DND-41 (cell line): ENCODE results near the gene CIDEA.
"Not testable (repeated sequence)": the region's sequence is repeated elsewhere in the genome, so short reads cannot be mapped to it uniquely, and the experiment has no call there.

ENCODE experiments used
- ATAC-seq: fragments of 200-7000 bp; cut with Tn5 transposase; 3 replicates; pipeline ENCODE4 v1.9.1; 2021; ENCODE audit warnings: low read depth; ENCODE audit not compliant: insufficient read depth
- DNase-seq: peaks from one replicate; pipeline ENCODE4 v3.0.0-alpha.2; 2020
- H2AFZ ChIP-seq: 2 replicates; pipeline ENCODE4 v1.6.0; 2012; ENCODE audit warnings: low read depth, low read length
- H3K27ac ChIP-seq: 2 replicates; pipeline ENCODE4 v1.5.1; 2012; ENCODE audit warnings: low read length, inconsistent platforms
- H3K27me3 ChIP-seq: fragments of 200-600 bp; sonication (generic); 2 replicates; pipeline ENCODE4 v1.6.0; 2012; ENCODE audit warnings: low read length, mild to moderate bottlenecking, inconsistent platforms; ENCODE audit not compliant: insufficient read depth, poor library complexity
- H3K36me3 ChIP-seq: 2 replicates; pipeline ENCODE4 v1.5.1; 2012; ENCODE audit warnings: low read length, inconsistent platforms; ENCODE audit not compliant: insufficient read depth
- H3K4me1 ChIP-seq: 2 replicates; pipeline ENCODE4 v1.5.1; 2012; ENCODE audit warnings: mild to moderate bottlenecking, low read length; ENCODE audit not compliant: insufficient read depth
- H3K4me2 ChIP-seq: 2 replicates; pipeline ENCODE4 v1.6.0; 2012; ENCODE audit warnings: mild to moderate bottlenecking, moderate library complexity, low read length, inconsistent platforms; ENCODE audit not compliant: insufficient read depth
- H3K4me3 ChIP-seq, 2 experiments: fragments of 200-600 bp in 1 of 2; shearing (Covaris generic) in 1 of 2; 2 replicates each; pipeline ENCODE4 v1.5.1; 2012 to 2016; ENCODE audit warnings: inconsistent platforms in 2 of 2, low read length in 2 of 2, mild to moderate bottlenecking in 2 of 2, low read depth in 1 of 2, moderate library complexity in 1 of 2
- H3K79me2 ChIP-seq: 2 replicates; pipeline ENCODE4 v1.6.0; 2012; ENCODE audit warnings: low read length, inconsistent platforms; ENCODE audit not compliant: insufficient read depth
- H3K9ac ChIP-seq: 2 replicates; pipeline ENCODE4 v1.6.0; 2012; ENCODE audit warnings: low read depth, mild to moderate bottlenecking, inconsistent platforms, low read length, moderate library complexity
- H3K9me3 ChIP-seq: 2 replicates; pipeline ENCODE4 v1.5.1; 2012; ENCODE audit warnings: low read length, moderate library complexity, mild to moderate bottlenecking, inconsistent platforms; ENCODE audit not compliant: insufficient read depth, severe bottlenecking
- H4K20me1 ChIP-seq: 2 replicates; pipeline ENCODE4 v1.6.0; 2012; ENCODE audit warnings: low read length; ENCODE audit not compliant: insufficient read depth
- EZH2 ChIP-seq: IDR thresholded peaks from 3 replicates; pipeline ENCODE4 v1.6.1; 2012; ENCODE audit warnings: borderline replicate concordance, low read depth, mild to moderate bottlenecking, moderate library complexity, low read length, inconsistent platforms; ENCODE audit not compliant: severe bottlenecking
- TF ChIP-seq, protein P1 (sequence below): IDR thresholded peaks from 2 replicates; pipeline ENCODE4 v1.5.1; 2012; ENCODE audit warnings: borderline replicate concordance, low read length, moderate library complexity, mild to moderate bottlenecking; ENCODE audit not compliant: poor library complexity, severe bottlenecking; ENCODE audit errors: extremely low read depth

The CIDEA gene

DNA sequence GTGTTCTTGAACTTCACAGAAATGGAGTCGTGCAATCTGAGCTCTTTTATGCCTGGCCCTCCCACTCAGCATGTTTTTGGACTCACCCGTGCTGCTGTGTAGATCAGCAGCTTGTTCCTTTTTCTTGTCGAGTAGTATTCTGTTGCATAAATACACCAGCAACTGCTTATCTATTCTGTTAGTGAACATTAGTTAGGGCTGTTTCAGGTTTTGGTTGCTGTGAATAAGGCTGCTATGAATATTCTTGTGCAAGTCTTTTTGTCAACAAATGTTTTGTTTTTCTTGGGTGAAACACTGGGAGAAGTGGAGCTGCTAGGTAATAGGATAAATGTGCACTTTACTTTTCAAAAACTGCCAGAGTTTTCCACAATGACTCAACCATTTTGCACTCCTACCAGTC, 15.3 kb upstream of the CIDEA start:
- no peak overlapping the region for H3K9ac ChIP-seq
- H3K4me3 ChIP-seq = no peak overlapping the region
- DNase-seq = no peak
- TF ChIP-seq, protein P1, sequence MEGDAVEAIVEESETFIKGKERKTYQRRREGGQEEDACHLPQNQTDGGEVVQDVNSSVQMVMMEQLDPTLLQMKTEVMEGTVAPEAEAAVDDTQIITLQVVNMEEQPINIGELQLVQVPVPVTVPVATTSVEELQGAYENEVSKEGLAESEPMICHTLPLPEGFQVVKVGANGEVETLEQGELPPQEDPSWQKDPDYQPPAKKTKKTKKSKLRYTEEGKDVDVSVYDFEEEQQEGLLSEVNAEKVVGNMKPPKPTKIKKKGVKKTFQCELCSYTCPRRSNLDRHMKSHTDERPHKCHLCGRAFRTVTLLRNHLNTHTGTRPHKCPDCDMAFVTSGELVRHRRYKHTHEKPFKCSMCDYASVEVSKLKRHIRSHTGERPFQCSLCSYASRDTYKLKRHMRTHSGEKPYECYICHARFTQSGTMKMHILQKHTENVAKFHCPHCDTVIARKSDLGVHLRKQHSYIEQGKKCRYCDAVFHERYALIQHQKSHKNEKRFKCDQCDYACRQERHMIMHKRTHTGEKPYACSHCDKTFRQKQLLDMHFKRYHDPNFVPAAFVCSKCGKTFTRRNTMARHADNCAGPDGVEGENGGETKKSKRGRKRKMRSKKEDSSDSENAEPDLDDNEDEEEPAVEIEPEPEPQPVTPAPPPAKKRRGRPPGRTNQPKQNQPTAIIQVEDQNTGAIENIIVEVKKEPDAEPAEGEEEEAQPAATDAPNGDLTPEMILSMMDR = no peak
- no peak for TF ChIP-seq EZH2
- no peaks in the 10 kb centered on the region for H3K4me1 ChIP-seq
- H4K20me1 ChIP-seq = no peaks in the 10 kb centered on the region
- H3K9me3 ChIP-seq = no peaks in the 10 kb centered on the region
- no peaks in the 10 kb centered on the region for H3K79me2 ChIP-seq
- H3K27ac ChIP-seq = no peak overlapping the region
- H3K27me3 ChIP-seq = peaks cover 14% of the 10 kb centered on the region
- H2AFZ ChIP-seq = no peak overlapping the region
- H3K36me3 ChIP-seq = no peaks in the 10 kb centered on the region
- no peak for ATAC-seq
- H3K4me2 ChIP-seq = no peak overlapping the region

DNA sequence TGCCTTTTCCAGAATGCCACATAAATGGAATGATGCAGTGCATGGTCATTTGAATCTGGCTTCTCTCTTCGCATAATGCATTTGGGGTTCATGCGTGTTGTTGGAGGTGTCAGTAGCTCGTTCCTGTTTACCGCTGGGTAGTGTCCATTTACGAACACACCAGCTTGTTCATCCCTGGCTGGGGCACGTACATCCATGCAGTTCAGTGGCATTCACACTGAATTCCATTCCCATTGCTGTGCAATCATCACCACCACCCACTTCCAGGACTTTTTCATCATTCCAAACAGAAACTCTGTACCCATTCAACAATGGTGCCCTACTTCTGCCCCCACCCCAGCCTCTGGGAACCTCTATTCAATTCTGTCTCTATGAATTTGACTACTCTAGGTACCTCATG, 14.7 kb upstream of the CIDEA start:
- Histone ChIP-seq H3K4me2 (no peak overlapping the region), H4K20me1 (no peaks in the 10 kb centered on the region), H3K27ac (no peak overlapping the region), H3K79me2 (no peaks in the 10 kb centered on the region), H3K9ac (no peak overlapping the region), H3K36me3 (no peaks in the 10 kb centered on the region), H3K27me3 (peaks cover 12% of the 10 kb centered on the region), H3K4me3 (no peak overlapping the region), H3K4me1 (no peaks in the 10 kb centered on the region), H3K9me3 (no peaks in the 10 kb centered on the region), H2AFZ (no peak overlapping the region)
- no peak for DNase-seq
- no peak for ATAC-seq
- TF ChIP-seq, protein P1 = no peak
- TF ChIP-seq EZH2 = no peak

DNA sequence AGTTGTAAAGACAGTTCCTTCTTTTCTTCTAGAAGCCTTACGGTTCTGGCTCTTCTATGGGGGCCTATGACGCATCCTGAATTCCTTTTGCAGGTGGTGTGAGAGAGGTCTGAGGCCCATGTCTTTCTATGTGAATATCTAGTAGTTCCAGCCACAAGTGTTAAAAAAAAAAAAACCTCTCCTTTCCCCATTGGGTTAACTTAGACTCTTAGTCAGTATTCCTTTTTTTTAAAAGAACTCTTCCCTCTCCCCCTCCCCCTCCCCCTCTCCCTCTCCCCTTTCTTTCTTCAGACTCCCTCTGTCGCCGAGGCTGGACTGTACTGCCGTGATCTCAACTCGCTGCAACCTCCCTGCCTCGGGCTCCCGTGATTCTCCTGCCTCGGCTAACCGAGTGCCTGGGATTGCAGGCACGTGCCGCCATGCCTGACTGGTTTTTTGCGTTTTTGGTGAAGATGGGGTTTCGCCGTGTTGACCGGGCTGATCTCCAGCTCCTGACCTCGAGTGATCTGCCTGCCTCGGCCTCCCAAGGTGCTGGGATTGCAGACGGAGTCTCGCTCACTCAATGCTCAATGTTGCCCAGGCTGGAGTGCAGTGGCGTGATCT, 11.4 kb upstream of the CIDEA start:
- no peak overlapping the region for H3K4me3 ChIP-seq
- TF ChIP-seq EZH2 = no peak
- TF ChIP-seq, protein P1 = no peak
- no peaks in the 10 kb centered on the region for H4K20me1 ChIP-seq
- H3K4me1 ChIP-seq = no peaks in the 10 kb centered on the region
- peaks cover 6% of the 10 kb centered on the region for H3K27me3 ChIP-seq
- H3K36me3 ChIP-seq = no peaks in the 10 kb centered on the region
- H2AFZ ChIP-seq = no peak overlapping the region
- no peak overlapping the region for H3K9ac ChIP-seq
- no peak overlapping the region for H3K4me2 ChIP-seq
- H3K27ac ChIP-seq = no peak overlapping the region
- no peak for ATAC-seq
- H3K9me3 ChIP-seq = no peaks in the 10 kb centered on the region
- H3K79me2 ChIP-seq = no peaks in the 10 kb centered on the region
- DNase-seq = no peak

DNA sequence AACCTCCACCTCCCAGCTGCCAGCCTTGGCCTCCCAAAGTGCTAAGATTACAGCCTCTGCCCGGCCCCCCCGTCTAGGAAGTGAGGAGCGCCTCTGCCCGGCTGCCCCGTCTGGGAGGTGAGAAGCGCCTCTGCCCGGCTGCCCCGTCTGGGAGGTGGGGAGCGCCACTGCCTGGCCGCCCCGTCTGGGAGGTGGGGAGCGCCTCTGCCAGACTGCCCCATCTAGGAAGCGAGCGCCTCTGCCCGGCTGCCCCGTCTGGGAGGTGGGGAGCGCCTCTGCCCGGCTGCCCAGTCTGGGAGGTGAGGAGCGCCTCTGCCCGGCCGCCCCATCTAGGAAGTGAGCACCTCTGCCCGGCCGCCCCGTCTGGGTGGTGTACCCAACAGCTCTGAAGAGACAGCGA, 10.9 kb upstream of the CIDEA start:
- not testable (repeated sequence) for H3K36me3 ChIP-seq, H2AFZ ChIP-seq, H3K9me3 ChIP-seq, H4K20me1 ChIP-seq, DNase-seq, H3K79me2 ChIP-seq, H3K4me2 ChIP-seq, H3K9ac ChIP-seq, ATAC-seq, H3K27ac ChIP-seq, H3K27me3 ChIP-seq, H3K4me1 ChIP-seq, H3K4me3 ChIP-seq
